ENCODE data around the gene MRPS22. TPM values are rescaled to one million over a fixed set of nuclear protein-coding genes. Genes with fewer than 3 reads are reported as not detected.

MRPS22 gene
- total RNA-seq: 30.4 and 35.8 TPM in 2 replicates
- long read RNA-seq, transcript MRPS22-201 (8 exons, 1,120 nt): major isoform, 82 of 119 reads
- long read RNA-seq, transcript MRPS22-207 (7 exons, 1,774 nt): minor isoform, 7 of 119 reads
- long read RNA-seq, transcript MRPS22-202 (8 exons, 1,099 nt): minor isoform, 16 of 119 reads
- long read RNA-seq, partial matches to known transcripts: 1 of 119 reads
- long read RNA-seq, other reads (novel, unspliced or antisense): 11 of 119 reads

- H3K4me1 Mint-ChIP-seq (ENCODE audit: unreplicated experiment): peaks cover 3% of the 10 kb centered on the region
- H3K4me3 Mint-ChIP-seq (ENCODE audit: unreplicated experiment): no peak within 1 kb of the TSS
- peaks cover 22% of the 10 kb centered on the region for H3K27me3 Mint-ChIP-seq (ENCODE audit: unreplicated experiment)
- H3K9me3 Mint-ChIP-seq (ENCODE audit: unreplicated experiment): no peaks in the 10 kb centered on the region
- no peak within 1 kb of the TSS for H3K27ac Mint-ChIP-seq (ENCODE audit: unreplicated experiment)
- no peak for TF ChIP-seq CTCF (IDR thresholded peaks at IDR 0.05)
- DNase-seq (ENCODE audit: extremely low spot score, unreplicated experiment): peak; percentile 89
- H3K36me3 Mint-ChIP-seq (ENCODE audit: unreplicated experiment): peaks cover 19% of the 10 kb centered on the region
Measured at GRCh38 chr3:139343895-139344856, at the start of gene MRPS22. TSS of gene MRPS22 (plus strand) at chr3:139344020. CDS start at chr3:139344027, 7 bp downstream.

- peaks cover 6% of the 10 kb centered on the region for H3K4me1 Mint-ChIP-seq (ENCODE audit: unreplicated experiment)
- H3K27me3 Mint-ChIP-seq (ENCODE audit: unreplicated experiment): no peaks in the 10 kb centered on the region
- H3K27ac Mint-ChIP-seq (ENCODE audit: unreplicated experiment): no peak overlapping the region
- no peak overlapping the region for H3K4me3 Mint-ChIP-seq (ENCODE audit: unreplicated experiment)
- no peaks in the 10 kb centered on the region for H3K36me3 Mint-ChIP-seq (ENCODE audit: unreplicated experiment)
- no peak for TF ChIP-seq CTCF (IDR thresholded peaks at IDR 0.05)
- DNase-seq (ENCODE audit: extremely low spot score, unreplicated experiment): no peak
- H3K9me3 Mint-ChIP-seq (ENCODE audit: unreplicated experiment): no peaks in the 10 kb centered on the region
Measured at GRCh38 chr3:139295040-139295439, 48.8 kb upstream of the MRPS22 start.

GRCh38 chr3:139296141-139296718, 47.6 kb upstream of the MRPS22 start:
- H3K27me3 Mint-ChIP-seq (ENCODE audit: unreplicated experiment): no peaks in the 10 kb centered on the region
- H3K4me1 Mint-ChIP-seq (ENCODE audit: unreplicated experiment): peaks cover 10% of the 10 kb centered on the region
- H3K36me3 Mint-ChIP-seq (ENCODE audit: unreplicated experiment): no peaks in the 10 kb centered on the region
- no peak for TF ChIP-seq CTCF (IDR thresholded peaks at IDR 0.05)
- H3K9me3 Mint-ChIP-seq (ENCODE audit: unreplicated experiment): no peaks in the 10 kb centered on the region
- no peak overlapping the region for H3K27ac Mint-ChIP-seq (ENCODE audit: unreplicated experiment)
- DNase-seq (ENCODE audit: extremely low spot score, unreplicated experiment): no peak
- no peak overlapping the region for H3K4me3 Mint-ChIP-seq (ENCODE audit: unreplicated experiment)

GRCh38 chr3:139297588-139298311, 46.1 kb upstream of the MRPS22 start:
- Mint-ChIP-seq H3K9me3 (ENCODE audit: unreplicated experiment) (no peaks in the 10 kb centered on the region), H3K36me3 (ENCODE audit: unreplicated experiment) (no peaks in the 10 kb centered on the region), H3K4me1 (ENCODE audit: unreplicated experiment) (peaks cover 21% of the 10 kb centered on the region), H3K4me3 (ENCODE audit: unreplicated experiment) (no peak overlapping the region), H3K27me3 (ENCODE audit: unreplicated experiment) (no peaks in the 10 kb centered on the region), H3K27ac (ENCODE audit: unreplicated experiment) (no peak overlapping the region)
- no peak for DNase-seq (ENCODE audit: extremely low spot score, unreplicated experiment)
- no peak for TF ChIP-seq CTCF (IDR thresholded peaks at IDR 0.05)

Data from osteocyte (in vitro differentiated cells).